HepG2 (cell line): Measurements from ENCODE around the gene ACSF3. TPM values are rescaled to one million over a fixed set of nuclear protein-coding genes. Genes with fewer than 3 reads are reported as not detected.
A peak's percentile ranks its signal among the peaks of the same experiment; 100 is the strongest.

Experiments
- AKAP8 ChIP-seq: sonication (generic); formaldehyde crosslinking; IDR thresholded peaks from 2 replicates; pipeline ENCODE4 v1.5.1; 2020; ENCODE audit warnings: mild to moderate bottlenecking, missing genetic modification reagents
- BRD4 ChIP-seq: sonication (generic); formaldehyde crosslinking; IDR thresholded peaks from 2 replicates; pipeline ENCODE4 v1.4.0; 2020; ENCODE audit warnings: missing genetic modification reagents
- DR1 ChIP-seq: sonication (generic); formaldehyde crosslinking; IDR thresholded peaks from 2 replicates; pipeline ENCODE4 v1.8.0; 2021; ENCODE audit warnings: mild to moderate bottlenecking, missing genetic modification reagents, inconsistent platforms
- ESRRA ChIP-seq: sonication (generic); formaldehyde crosslinking; IDR thresholded peaks from 2 replicates; pipeline ENCODE4 v1.5.1; 2020; ENCODE audit warnings: mild to moderate bottlenecking, low read depth, missing genetic modification reagents
- FOXC1 ChIP-seq: sonication (generic); formaldehyde crosslinking; IDR thresholded peaks from 2 replicates; pipeline ENCODE4 v1.8.0; 2022; ENCODE audit warnings: mild to moderate bottlenecking, missing genetic modification reagents, borderline replicate concordance
- FOXM1 ChIP-seq: sonication (generic); formaldehyde crosslinking; IDR thresholded peaks from 2 replicates; pipeline ENCODE4 v1.5.0; 2020; ENCODE audit warnings: missing genetic modification reagents
- HCFC1 ChIP-seq: fragments of 150-350 bp; IDR thresholded peaks from 2 replicates; pipeline ENCODE4 v1.6.1; 2014; ENCODE audit warnings: low read depth, low read length
- KMT2A ChIP-seq: sonication (generic); formaldehyde crosslinking; IDR thresholded peaks from 2 replicates; pipeline ENCODE4 v1.4.0; 2020; ENCODE audit warnings: missing genetic modification reagents
- NFE2L1 ChIP-seq: sonication (generic); formaldehyde crosslinking; IDR thresholded peaks from 2 replicates; pipeline ENCODE4 v1.4.0; 2020; ENCODE audit warnings: missing genetic modification reagents, mild to moderate bottlenecking, borderline replicate concordance
- SOX5 ChIP-seq: IDR thresholded peaks from 2 replicates; pipeline ENCODE4 v1.6.1; 2016; ENCODE audit warnings: borderline replicate concordance
- ZFP82 ChIP-seq: sonication (generic); formaldehyde crosslinking; IDR thresholded peaks from 2 replicates; pipeline ENCODE4 v1.5.1; 2020; ENCODE audit warnings: mild to moderate bottlenecking, missing genetic modification reagents, borderline replicate concordance
- ZNF251 ChIP-seq: sonication (generic); formaldehyde crosslinking; IDR thresholded peaks from 2 replicates; pipeline ENCODE4 v1.9.0; 2021; ENCODE audit warnings: mild to moderate bottlenecking, missing genetic modification reagents
- ZNF331 ChIP-seq: sonication (generic); formaldehyde crosslinking; IDR thresholded peaks from 2 replicates; pipeline ENCODE4 v1.4.0; 2020; ENCODE audit warnings: missing genetic modification reagents
- ZNF335 ChIP-seq: sonication (generic); formaldehyde crosslinking; IDR thresholded peaks from 2 replicates; pipeline ENCODE4 v1.4.0; 2020; ENCODE audit warnings: missing genetic modification reagents
- ZNF549 ChIP-seq: sonication (generic); formaldehyde crosslinking; IDR thresholded peaks from 2 replicates; pipeline ENCODE4 v1.5.0; 2020; ENCODE audit warnings: missing genetic modification reagents
- ZNF563 ChIP-seq: sonication (generic); formaldehyde crosslinking; IDR thresholded peaks from 2 replicates; pipeline ENCODE4 v1.8.0; 2022; ENCODE audit warnings: mild to moderate bottlenecking, moderate library complexity, missing genetic modification reagents
- ZNF564 ChIP-seq: sonication (generic); formaldehyde crosslinking; IDR thresholded peaks from 2 replicates; pipeline ENCODE4 v1.8.1; 2023; ENCODE audit warnings: mild to moderate bottlenecking, missing genetic modification reagents
- ZNF567 ChIP-seq: sonication (generic); formaldehyde crosslinking; IDR thresholded peaks from 2 replicates; pipeline ENCODE4 v1.8.1; 2023; ENCODE audit warnings: mild to moderate bottlenecking, missing genetic modification reagents, borderline replicate concordance
- ZNF629 ChIP-seq: sonication (generic); formaldehyde crosslinking; conservative IDR thresholded peaks from 2 replicates; pipeline ENCODE4 v1.5.0; 2020; ENCODE audit warnings: missing genetic modification reagents
- ZNF703 ChIP-seq: sonication (generic); formaldehyde crosslinking; IDR thresholded peaks from 2 replicates; pipeline ENCODE4 v1.5.1; 2020; ENCODE audit warnings: missing genetic modification reagents, mild to moderate bottlenecking, moderate library complexity, borderline replicate concordance
- ZNF83 ChIP-seq: sonication (generic); formaldehyde crosslinking; IDR thresholded peaks from 2 replicates; pipeline ENCODE4 v1.4.0; 2020; ENCODE audit warnings: missing genetic modification reagents, mild to moderate bottlenecking, borderline replicate concordance
- ZSCAN12 ChIP-seq: sonication (generic); formaldehyde crosslinking; IDR thresholded peaks from 2 replicates; pipeline ENCODE4 v1.9.0; 2021; ENCODE audit warnings: mild to moderate bottlenecking, missing genetic modification reagents
- polyA plus RNA-seq, 8 experiments: library from polyadenylated mRNA; depleted of rRNA in 3 of 8; stranded (reverse) in 7 of 8; unstranded in 1 of 8; fragments of >200 nt; fragmentation: Illumina TruSeq in 4 of 8; extraction: Trizol in 4 of 8; gene quantifications; 2 replicates each; pipeline versions ENCODE4 v1.2.1 to v1.2.3, GENCODE V29; 2011 to 2016; ENCODE audit warnings: low read depth in 4 of 8, missing spikeins in 1 of 8, mixed read lengths in 1 of 8; ENCODE audit not compliant: insufficient read depth in 1 of 8
- total RNA-seq, 5 experiments: library from RNA; depleted of rRNA; stranded (reverse); fragments of >200 nt; fragmentation: Illumina TruSeq; extraction: Trizol; gene quantifications; 2 replicates each; pipeline ENCODE4 v1.2.3, GENCODE V29; 2016; ENCODE audit warnings: low read depth in 1 of 5
- TF ChIP-seq, protein P1 (sequence below): sonication (generic); formaldehyde crosslinking; IDR thresholded peaks from 2 replicates; pipeline ENCODE4 v1.4.0; 2020; ENCODE audit warnings: mild to moderate bottlenecking, missing genetic modification reagents
- TF ChIP-seq, protein P2 (sequence below): sonication (generic); formaldehyde crosslinking; IDR thresholded peaks from 2 replicates; pipeline ENCODE4 v1.5.1; 2020; ENCODE audit warnings: missing genetic modification reagents, mild to moderate bottlenecking, borderline replicate concordance
- TF ChIP-seq, protein P3 (sequence below): sonication (generic); formaldehyde crosslinking; conservative IDR thresholded peaks from 2 replicates; pipeline ENCODE4 v1.8.0; 2022; ENCODE audit warnings: mild to moderate bottlenecking, moderate library complexity, missing genetic modification reagents
- TF ChIP-seq, protein P4 (sequence below): IDR thresholded peaks from 2 replicates; pipeline ENCODE4 v1.6.1; 2018; ENCODE audit warnings: missing genetic modification reagents

ACSF3 gene
- total and polyA plus RNA-seq, 2 of the 13 experiments (the other 11 are each of a cell fraction or from before 2014, with no cell fraction given): 14.9 to 30.6 TPM

DNA sequence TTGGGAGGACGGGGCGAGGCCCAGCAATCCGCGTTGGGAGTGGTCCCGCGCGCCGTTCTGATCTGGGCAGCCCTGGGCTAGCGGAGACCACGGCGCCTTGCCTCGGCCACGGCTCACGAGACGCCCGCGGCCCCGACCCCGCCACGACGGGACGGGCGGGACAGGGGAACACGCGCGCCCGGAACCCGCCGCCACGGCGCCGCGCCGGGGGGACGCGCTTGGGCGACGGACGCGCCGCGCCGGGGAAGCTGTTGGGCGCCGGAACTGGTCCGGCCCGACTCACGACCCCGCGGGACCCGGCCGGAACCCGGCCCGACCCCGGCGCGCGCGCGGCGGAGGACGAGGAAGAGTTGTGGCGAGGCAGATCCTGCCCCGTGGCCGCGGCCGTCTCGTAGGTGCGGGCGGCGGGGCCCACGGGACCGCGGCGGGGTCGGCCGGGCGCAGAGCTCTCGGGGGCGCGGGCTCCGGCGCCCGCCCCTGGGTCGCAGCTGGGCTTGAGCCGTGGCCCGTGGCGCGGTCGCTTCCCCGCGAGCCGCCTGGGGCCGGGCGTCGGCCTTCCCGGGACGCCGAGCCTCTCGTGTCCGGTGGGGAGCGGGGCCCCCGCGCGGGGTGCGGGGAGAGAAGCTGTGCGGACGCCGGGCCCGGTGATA is at the start of gene ACSF3 (continued):
- TF ChIP-seq ZNF703: no peak
- TF ChIP-seq, protein P1, sequence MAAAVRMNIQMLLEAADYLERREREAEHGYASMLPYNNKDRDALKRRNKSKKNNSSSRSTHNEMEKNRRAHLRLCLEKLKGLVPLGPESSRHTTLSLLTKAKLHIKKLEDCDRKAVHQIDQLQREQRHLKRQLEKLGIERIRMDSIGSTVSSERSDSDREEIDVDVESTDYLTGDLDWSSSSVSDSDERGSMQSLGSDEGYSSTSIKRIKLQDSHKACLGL (CRISPR knock-in tag): peak; percentile 60
- TF ChIP-seq ZNF564: peak; percentile 71; the same call in 1 of the 2 replicates
- TF ChIP-seq ZNF563 (CRISPR knock-in tag): peak; percentile 80; the same call in 1 of the 2 replicates
- TF ChIP-seq FOXM1 (CRISPR knock-in tag): no peak
- no peak; the same call in 1 of the 2 replicates for TF ChIP-seq DR1 (CRISPR knock-in tag)
- 0 out of 2 replicates have a peak, but pooled peaks have one; percentile 25 for TF ChIP-seq KMT2A (CRISPR knock-in tag)
- TF ChIP-seq ESRRA: peak; percentile 59; the same call in 1 of the 2 replicates
- TF ChIP-seq, protein P2, sequence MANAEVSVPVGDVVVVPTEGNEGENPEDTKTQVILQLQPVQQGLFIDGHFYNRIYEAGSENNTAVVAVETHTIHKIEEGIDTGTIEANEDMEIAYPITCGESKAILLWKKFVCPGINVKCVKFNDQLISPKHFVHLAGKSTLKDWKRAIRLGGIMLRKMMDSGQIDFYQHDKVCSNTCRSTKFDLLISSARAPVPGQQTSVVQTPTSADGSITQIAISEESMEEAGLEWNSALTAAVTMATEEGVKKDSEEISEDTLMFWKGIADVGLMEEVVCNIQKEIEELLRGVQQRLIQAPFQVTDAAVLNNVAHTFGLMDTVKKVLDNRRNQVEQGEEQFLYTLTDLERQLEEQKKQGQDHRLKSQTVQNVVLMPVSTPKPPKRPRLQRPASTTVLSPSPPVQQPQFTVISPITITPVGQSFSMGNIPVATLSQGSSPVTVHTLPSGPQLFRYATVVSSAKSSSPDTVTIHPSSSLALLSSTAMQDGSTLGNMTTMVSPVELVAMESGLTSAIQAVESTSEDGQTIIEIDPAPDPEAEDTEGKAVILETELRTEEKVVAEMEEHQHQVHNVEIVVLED (CRISPR knock-in tag): peak; percentile 48; the same call in 1 of the 2 replicates
- TF ChIP-seq ZFP82 (CRISPR knock-in tag): peak; percentile 77; the same call in 1 of the 2 replicates
- no peak for TF ChIP-seq SOX5 (CRISPR knock-in tag)
- TF ChIP-seq, protein P3, sequence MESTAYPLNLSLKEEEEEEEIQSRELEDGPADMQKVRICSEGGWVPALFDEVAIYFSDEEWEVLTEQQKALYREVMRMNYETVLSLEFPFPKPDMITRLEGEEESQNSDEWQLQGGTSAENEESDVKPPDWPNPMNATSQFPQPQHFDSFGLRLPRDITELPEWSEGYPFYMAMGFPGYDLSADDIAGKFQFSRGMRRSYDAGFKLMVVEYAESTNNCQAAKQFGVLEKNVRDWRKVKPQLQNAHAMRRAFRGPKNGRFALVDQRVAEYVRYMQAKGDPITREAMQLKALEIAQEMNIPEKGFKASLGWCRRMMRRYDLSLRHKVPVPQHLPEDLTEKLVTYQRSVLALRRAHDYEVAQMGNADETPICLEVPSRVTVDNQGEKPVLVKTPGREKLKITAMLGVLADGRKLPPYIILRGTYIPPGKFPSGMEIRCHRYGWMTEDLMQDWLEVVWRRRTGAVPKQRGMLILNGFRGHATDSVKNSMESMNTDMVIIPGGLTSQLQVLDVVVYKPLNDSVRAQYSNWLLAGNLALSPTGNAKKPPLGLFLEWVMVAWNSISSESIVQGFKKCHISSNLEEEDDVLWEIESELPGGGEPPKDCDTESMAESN (CRISPR knock-in tag): peak; percentile 69; the same call in 1 of the 2 replicates
- TF ChIP-seq ZNF335 (CRISPR knock-in tag): no peak
- no peak; the same call in 1 of the 2 replicates for TF ChIP-seq AKAP8 (CRISPR knock-in tag)
- 0 out of 2 replicates have a peak, but pooled peaks have one; percentile 2 for TF ChIP-seq ZNF83 (CRISPR knock-in tag)
- TF ChIP-seq ZNF549: 0 out of 2 replicates have a peak, but pooled peaks have one; percentile 11
- TF ChIP-seq ZNF251 (CRISPR knock-in tag): no peak
- TF ChIP-seq BRD4 (CRISPR knock-in tag): peak; percentile 87
- TF ChIP-seq, protein P4, sequence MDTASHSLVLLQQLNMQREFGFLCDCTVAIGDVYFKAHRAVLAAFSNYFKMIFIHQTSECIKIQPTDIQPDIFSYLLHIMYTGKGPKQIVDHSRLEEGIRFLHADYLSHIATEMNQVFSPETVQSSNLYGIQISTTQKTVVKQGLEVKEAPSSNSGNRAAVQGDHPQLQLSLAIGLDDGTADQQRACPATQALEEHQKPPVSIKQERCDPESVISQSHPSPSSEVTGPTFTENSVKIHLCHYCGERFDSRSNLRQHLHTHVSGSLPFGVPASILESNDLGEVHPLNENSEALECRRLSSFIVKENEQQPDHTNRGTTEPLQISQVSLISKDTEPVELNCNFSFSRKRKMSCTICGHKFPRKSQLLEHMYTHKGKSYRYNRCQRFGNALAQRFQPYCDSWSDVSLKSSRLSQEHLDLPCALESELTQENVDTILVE (CRISPR knock-in tag): no peak; the same call in 1 of the 2 replicates
- peak; percentile 65 for TF ChIP-seq ZNF331 (CRISPR knock-in tag)
- peak; percentile 72; the same call in 1 of the 2 replicates for TF ChIP-seq ZNF567 (CRISPR knock-in tag)
- 0 out of 2 replicates have a peak, but pooled peaks have one; percentile 53 for TF ChIP-seq ZSCAN12
- peak; percentile 74 for TF ChIP-seq HCFC1
- TF ChIP-seq FOXC1 (CRISPR knock-in tag): 0 out of 2 replicates have a peak, but pooled peaks have one; percentile 18
- TF ChIP-seq NFE2L1 (CRISPR knock-in tag): no peak
- no peak for TF ChIP-seq ZNF629 (CRISPR knock-in tag)
